ENCODE data around the gene BACE2. TPM values are rescaled to one million over a fixed set of nuclear protein-coding genes. Genes with fewer than 3 reads are reported as not detected.

The BACE2 gene
- total and polyA plus RNA-seq, 2 of the 4 experiments (the other 2 are of a cell fraction) = 17.0 to 35.5 TPM

GRCh38 chr21:41142051-41142795 is 25.7 kb upstream of the BACE2 start (continued):
- TF ChIP-seq POLR2A (IDR thresholded peaks at IDR 0.05; ENCODE audit: low read depth, low read length) = no peak

- Histone ChIP-seq H2AFZ (replicated peaks; ENCODE audit: low read length, poor library complexity) (no peak overlapping the region), H3K36me3 (ENCODE audit: control insufficient read depth, insufficient read depth, low read length) (no peaks in the 10 kb centered on the region), H2AK5ac (ENCODE audit: low read depth, low read length) (no peak overlapping the region), H3K9me1 (ENCODE audit: insufficient read depth, low read length) (no peaks in the 10 kb centered on the region; the same call in 1 of the 2 replicates), H3K4me3 (ENCODE audit: insufficient read depth, low read depth, low read length) (no peak overlapping the region), H3K4ac (ENCODE audit: low read depth, low read length) (no peak overlapping the region), H3K23ac (ENCODE audit: low read depth, low read length) (no peak overlapping the region), H3K9me3 (ENCODE audit: control insufficient read depth, insufficient read depth, low read length) (no peaks in the 10 kb centered on the region), H3K14ac (replicated peaks; ENCODE audit: low read depth, low read length) (no peak overlapping the region), H3K18ac (ENCODE audit: low read depth, low read length) (no peak overlapping the region), H2BK5ac (ENCODE audit: low read depth, low read length, poor library complexity, severe bottlenecking) (no peak overlapping the region), H3K9ac (ENCODE audit: low read depth, low read length) (no peak overlapping the region), H3K56ac (ENCODE audit: extremely low read depth, insufficient read depth, low read length) (no peak overlapping the region), H3K27ac (ENCODE audit: insufficient read depth, low read length) (no peak overlapping the region), H3K27me3 (ENCODE audit: control insufficient read depth, insufficient read depth, low read length) (no peaks in the 10 kb centered on the region), H3K4me2 (ENCODE audit: low read depth, low read length) (no peak overlapping the region), H3K4me1 (ENCODE audit: control insufficient read depth, insufficient read depth, low read length) (no peaks in the 10 kb centered on the region), H2BK120ac (ENCODE audit: low read depth, low read length) (no peak overlapping the region), H2AK9ac (replicated peaks; ENCODE audit: low read depth, low read length, poor library complexity) (no peak overlapping the region), H4K20me1 (ENCODE audit: insufficient read depth, low read length) (no peaks in the 10 kb centered on the region), H4K5ac (ENCODE audit: low read depth, low read length) (no peak overlapping the region), H3K79me1 (ENCODE audit: low read depth in 1 of 2, low read length in 2 of 2) (no peaks in the 10 kb centered on the region), H4K91ac (ENCODE audit: insufficient read depth, low read depth, low read length) (no peak overlapping the region), H4K8ac (ENCODE audit: low read depth in 2 of 2, low read length in 2 of 2) (no peak overlapping the region), H2BK20ac (ENCODE audit: low read depth, low read length) (no peak overlapping the region), H2BK15ac (ENCODE audit: low read depth, low read length) (no peak overlapping the region)
- dilution Hi-C loops (cut with HindIII; ENCODE audit: low sequenced_read_pairs, unreplicated experiment) (no loop called here), in situ Hi-C loops (cut with MboI; ENCODE audit: low sequenced_read_pairs) (no loop called here), intact Hi-C loops (cut with micrococcal nuclease) (no loop called here)
- no CpG with 5 or more reads among the region's 10 CpGs for WGBS, 2 experiments (ENCODE audit: extremely low coverage in 2 of 2, insufficient read length in 1 of 2)
- no TSS peak for BruUV-seq (replicated peaks)
- ChIA-PET CTCF (no interaction called here), POLR2A (ENCODE audit: unreplicated experiment) (no interaction called here)
- ATAC-seq (ENCODE audit: low read depth) (no peak), DNase-seq (no peak)
- TF ChIP-seq, protein P1, sequence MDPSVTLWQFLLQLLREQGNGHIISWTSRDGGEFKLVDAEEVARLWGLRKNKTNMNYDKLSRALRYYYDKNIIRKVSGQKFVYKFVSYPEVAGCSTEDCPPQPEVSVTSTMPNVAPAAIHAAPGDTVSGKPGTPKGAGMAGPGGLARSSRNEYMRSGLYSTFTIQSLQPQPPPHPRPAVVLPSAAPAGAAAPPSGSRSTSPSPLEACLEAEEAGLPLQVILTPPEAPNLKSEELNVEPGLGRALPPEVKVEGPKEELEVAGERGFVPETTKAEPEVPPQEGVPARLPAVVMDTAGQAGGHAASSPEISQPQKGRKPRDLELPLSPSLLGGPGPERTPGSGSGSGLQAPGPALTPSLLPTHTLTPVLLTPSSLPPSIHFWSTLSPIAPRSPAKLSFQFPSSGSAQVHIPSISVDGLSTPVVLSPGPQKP (IDR thresholded peaks at IDR 0.05; ENCODE audit: borderline replicate concordance, low read depth, low read length) = no peak
- TF ChIP-seq SMC3 (IDR thresholded peaks at IDR 0.05; ENCODE audit: low read depth, low read length) = no peak
- no peak for TF ChIP-seq MAZ (IDR thresholded peaks at IDR 0.05; ENCODE audit: borderline replicate concordance, low read depth, low read length)
- no peak for TF ChIP-seq MAFK (IDR thresholded peaks at IDR 0.05; ENCODE audit: low read depth, low read length)
- no peak for TF ChIP-seq CEBPB (IDR thresholded peaks at IDR 0.05; ENCODE audit: low read depth, low read length)
- TF ChIP-seq BHLHE40 (IDR thresholded peaks at IDR 0.05; ENCODE audit: low read depth, low read length) = no peak
- TF ChIP-seq FOS (IDR thresholded peaks at IDR 0.05; ENCODE audit: low read depth, low read length) = no peak
- TF ChIP-seq MXI1 (IDR thresholded peaks at IDR 0.05; ENCODE audit: borderline replicate concordance, low read depth, low read length) = no peak
- TF ChIP-seq POLR2A (IDR thresholded peaks at IDR 0.05; ENCODE audit: low read depth, low read length) = no peak
- TF ChIP-seq USF2 (IDR thresholded peaks at IDR 0.05; ENCODE audit: low read depth, low read length) = no peak
- no peak for TF ChIP-seq RCOR1 (IDR thresholded peaks at IDR 0.05; ENCODE audit: insufficient replicate concordance, low read length)
- TF ChIP-seq NFE2L2 (IDR thresholded peaks at IDR 0.05; ENCODE audit: low read depth, low read length) = no peak
- no peak for TF ChIP-seq CHD1 (IDR thresholded peaks at IDR 0.05; ENCODE audit: low read depth, low read length)
Observed at GRCh38 chr21:41143596-41144325, 24.2 kb upstream of the BACE2 start.

Data from IMR-90 (cell line).